Gastroesophageal sphincter (tissue), 3 donors: ENCODE measurements around the gene PLCB1.

ENCODE experiments used
- EP300 ChIP-seq: sonication (generic); formaldehyde crosslinking; IDR thresholded peaks from one replicate; pipeline ENCODE4 v1.6.1; 2017; ENCODE audit warnings: antibody characterized with exemption, mild to moderate bottlenecking
- POLR2A ChIP-seq, 2 donors: fragments of 450-650 bp; IDR thresholded peaks; one replicate each; pipeline ENCODE4 v1.6.1; 2017; ENCODE audit warnings: antibody characterized with exemption in 2 of 2, mild to moderate bottlenecking in 2 of 2, moderate library complexity in 1 of 2
- POLR2AphosphoS5 ChIP-seq: sonication (generic); formaldehyde crosslinking; IDR thresholded peaks from one replicate; pipeline ENCODE4 v1.6.1; 2017; ENCODE audit warnings: antibody characterized with exemption
- TF ChIP-seq, protein P1 (sequence below), 4 experiments: fragments of 200-600 bp in 2 of 4; fragments of 450-650 bp in 2 of 4; sonication (generic) in 1 of 4; IDR thresholded peaks; one replicate each; pipeline ENCODE4 v1.5.1; 2017 to 2019; ENCODE audit warnings: antibody characterized with exemption in 4 of 4, mild to moderate bottlenecking in 2 of 4, moderate library complexity in 2 of 4

GRCh38 chr20:8675896-8676295 lies 543.8 kb downstream of the PLCB1 start:
- no peak for TF ChIP-seq EP300
- TF ChIP-seq, protein P1, sequence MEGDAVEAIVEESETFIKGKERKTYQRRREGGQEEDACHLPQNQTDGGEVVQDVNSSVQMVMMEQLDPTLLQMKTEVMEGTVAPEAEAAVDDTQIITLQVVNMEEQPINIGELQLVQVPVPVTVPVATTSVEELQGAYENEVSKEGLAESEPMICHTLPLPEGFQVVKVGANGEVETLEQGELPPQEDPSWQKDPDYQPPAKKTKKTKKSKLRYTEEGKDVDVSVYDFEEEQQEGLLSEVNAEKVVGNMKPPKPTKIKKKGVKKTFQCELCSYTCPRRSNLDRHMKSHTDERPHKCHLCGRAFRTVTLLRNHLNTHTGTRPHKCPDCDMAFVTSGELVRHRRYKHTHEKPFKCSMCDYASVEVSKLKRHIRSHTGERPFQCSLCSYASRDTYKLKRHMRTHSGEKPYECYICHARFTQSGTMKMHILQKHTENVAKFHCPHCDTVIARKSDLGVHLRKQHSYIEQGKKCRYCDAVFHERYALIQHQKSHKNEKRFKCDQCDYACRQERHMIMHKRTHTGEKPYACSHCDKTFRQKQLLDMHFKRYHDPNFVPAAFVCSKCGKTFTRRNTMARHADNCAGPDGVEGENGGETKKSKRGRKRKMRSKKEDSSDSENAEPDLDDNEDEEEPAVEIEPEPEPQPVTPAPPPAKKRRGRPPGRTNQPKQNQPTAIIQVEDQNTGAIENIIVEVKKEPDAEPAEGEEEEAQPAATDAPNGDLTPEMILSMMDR (IDR thresholded peaks at IDR 0.05): no peak
- no peak for TF ChIP-seq POLR2A (IDR thresholded peaks at IDR 0.05)
- TF ChIP-seq POLR2AphosphoS5: no peak
